SH-SY5Y (cell line): ENCODE measurements around the gene PNPLA3.

Source experiments
- GATA2 ChIP-seq: IDR thresholded peaks from 2 replicates; pipeline ENCODE4 v1.6.1; 2011; ENCODE audit warnings: mild to moderate bottlenecking, low read depth, low read length
- GATA3 ChIP-seq: IDR thresholded peaks from 2 replicates; pipeline ENCODE4 v1.6.1; 2011; ENCODE audit warnings: low read depth, mild to moderate bottlenecking, low read length, moderate library complexity

Gene PNPLA3

GRCh38 chr22:43975041-43975440, 51.4 kb downstream of the PNPLA3 start:
- TF ChIP-seq GATA3 (no peak), GATA2 (no peak)

DNA sequence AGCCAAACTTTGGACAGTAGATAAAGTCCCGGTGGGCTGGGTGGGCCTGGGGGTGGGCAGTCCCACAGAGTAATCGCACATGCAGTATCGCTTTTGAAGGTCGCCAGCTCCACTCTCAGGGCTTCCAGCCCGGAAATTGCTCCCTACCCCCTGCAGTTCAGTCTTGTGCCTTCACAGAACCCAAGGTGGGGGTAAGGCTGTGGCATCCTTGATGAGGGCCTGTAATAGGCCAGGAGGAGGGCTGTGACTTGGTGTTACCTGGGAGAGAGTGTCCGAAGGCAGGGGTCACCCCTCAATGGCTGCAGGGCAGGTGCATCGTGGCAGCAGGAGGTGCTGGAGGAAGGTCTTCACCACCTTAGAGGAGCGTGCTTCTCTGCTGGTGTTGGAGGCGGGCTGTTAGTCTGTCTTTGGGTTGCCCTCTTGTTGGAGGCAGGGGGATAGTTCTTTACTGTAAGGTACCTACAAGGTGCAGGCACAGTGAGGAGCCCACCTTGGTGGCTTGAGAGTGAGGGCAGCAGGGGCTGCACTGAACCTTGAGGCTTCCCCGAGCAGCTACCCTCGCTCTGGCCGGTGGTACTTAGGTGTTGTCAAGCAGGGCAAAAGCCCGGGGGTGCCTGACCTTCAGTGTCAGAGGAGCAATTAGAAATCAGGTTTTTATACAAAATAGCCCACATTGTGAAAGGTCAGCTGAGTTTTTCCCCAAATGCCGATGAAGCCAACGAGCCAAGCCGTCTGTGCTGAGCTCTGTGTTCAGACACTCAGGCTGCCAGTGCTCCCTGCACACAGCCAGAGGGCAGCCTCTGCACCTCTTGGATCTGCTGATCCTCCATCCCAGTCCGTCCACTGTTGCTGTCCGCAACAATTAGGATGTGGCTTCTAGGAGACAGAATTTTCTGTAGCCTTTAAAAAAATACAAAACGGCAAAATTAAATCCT, 53.5 kb downstream of the PNPLA3 start:
- TF ChIP-seq GATA3: no peak

DNA sequence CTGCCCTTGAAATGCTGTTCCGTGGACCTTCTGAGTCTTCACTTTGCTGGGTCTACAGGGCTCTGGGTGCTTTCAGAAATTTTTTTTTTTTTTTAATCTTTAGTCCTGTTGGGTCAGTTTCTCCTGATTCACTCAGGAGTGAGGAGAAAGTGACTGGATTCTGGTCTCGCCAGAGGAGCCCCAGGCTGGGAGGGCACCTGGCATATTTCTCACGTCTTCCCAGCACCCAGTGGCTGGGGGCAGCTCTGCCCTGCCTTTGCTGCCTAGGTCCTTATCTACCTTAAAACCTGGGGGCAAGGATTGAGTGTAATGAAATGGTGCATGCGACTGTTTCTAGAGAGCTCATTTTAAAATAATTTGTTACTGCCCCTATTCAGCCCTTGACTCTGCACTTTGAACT, 55.0 kb downstream of the PNPLA3 start:
- no peak for TF ChIP-seq GATA2
- no peak for TF ChIP-seq GATA3

DNA sequence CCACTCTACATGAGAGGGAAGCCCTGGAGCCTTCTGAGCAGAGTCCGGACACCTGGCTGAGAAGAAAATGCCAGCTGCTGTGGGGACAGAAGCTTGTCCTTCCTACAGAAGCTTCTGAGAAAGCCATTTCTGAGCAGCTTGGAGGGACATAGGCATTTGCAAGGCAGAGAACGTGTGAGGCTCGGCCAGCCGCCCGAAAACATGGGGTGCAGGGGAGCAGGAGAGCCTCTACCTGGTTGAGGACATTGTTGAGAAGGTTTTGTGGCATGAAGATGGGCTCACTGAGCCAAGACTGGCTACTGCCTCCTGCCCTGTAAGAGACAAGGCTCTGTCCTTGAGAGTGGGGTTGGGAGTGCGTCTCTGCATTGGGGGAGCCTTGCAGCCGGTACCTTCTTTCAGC, 57.0 kb downstream of the PNPLA3 start:
- no peak for TF ChIP-seq GATA3
- no peak for TF ChIP-seq GATA2

- TF ChIP-seq GATA2 (no peak), GATA3 (no peak)
These were observed 57.4 kb downstream of the PNPLA3 start for GRCh38 chr22:43980996-43981395.

DNA sequence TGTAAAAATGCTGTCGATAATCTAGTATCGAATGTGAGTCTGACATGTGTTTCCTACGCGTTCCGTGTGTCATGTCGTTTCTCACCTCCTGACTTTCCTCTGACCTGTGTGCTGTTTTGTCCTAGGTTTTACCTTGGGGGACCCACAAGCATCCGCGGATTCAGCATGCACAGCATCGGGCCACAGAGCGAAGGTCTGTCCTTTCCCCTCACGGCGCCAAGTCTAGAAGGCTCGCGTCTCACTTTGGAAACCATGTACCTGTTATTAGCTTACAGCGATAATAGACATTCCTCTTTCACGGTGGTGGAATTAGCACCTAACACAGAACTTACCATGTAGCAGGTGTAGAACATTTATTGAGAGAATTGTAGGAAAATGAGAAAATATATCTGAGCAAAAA, 60.2 kb downstream of the PNPLA3 start:
- TF ChIP-seq GATA2 (no peak), GATA3 (no peak)

GRCh38 chr22:43985532-43985931, 61.9 kb downstream of the PNPLA3 start:
- TF ChIP-seq GATA3 (no peak), GATA2 (no peak)

- TF ChIP-seq GATA3 (no peak), GATA2 (no peak)
These were observed 64.7 kb downstream of the PNPLA3 start for GRCh38 chr22:43988116-43988820.

- TF ChIP-seq GATA3 (no peak), GATA2 (no peak)
These were observed 65.4 kb downstream of the PNPLA3 start for GRCh38 chr22:43988960-43989359.

DNA sequence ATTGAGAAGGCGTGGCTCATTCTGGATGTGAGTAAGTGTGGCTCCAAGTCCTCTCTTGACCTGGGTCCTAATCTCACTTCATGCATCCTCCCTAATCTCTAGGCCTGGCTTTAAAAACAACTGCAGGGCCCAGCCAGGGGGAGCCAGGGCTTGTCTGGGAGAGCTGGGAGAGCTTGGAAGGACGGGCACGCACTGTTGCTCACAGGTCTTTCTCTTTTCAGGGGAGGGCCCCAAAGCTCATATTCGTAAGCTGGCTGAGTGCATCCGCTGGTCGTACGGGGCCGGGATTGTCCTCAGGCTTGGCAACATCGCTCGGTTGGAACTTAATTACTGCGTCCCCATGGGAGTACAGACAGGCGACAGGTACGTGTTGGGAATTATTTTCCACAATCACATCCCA, 66.4 kb downstream of the PNPLA3 start:
- TF ChIP-seq GATA2 (no peak), GATA3 (no peak)

DNA sequence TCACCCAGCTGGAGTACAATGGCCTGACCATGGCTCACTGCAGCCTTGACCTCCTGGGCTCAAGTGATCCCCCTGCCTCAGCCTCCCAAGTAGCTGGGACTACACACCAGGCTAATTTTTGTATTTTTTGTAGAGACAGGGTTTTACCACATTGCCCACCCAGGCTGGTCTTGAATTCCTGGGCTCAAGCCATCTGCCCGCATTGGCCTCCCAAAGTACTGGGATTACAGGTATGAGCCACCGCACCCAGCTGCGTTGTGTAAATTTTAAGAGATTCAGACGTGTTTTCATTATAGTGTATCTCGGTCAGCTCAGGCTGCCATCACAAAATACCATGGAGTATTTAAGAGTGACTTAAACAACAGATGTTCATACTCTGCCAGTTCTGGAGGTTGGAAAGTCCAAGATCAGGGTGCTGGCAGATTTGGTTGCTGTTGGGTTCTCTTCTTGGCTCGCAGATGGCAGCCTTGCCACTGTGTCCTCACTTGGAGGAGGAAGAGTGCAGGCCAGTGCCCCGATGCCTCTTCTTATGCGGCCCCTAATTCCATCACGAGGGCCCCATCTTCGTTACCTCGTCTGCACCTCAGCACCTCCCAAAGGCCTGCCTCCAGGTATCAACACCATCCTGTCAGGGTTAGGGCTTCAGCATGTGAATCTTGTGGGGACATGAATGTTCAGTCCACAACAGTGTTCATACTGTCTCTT, 67.9 kb downstream of the PNPLA3 start:
- TF ChIP-seq GATA2 (no peak), GATA3 (no peak)

GRCh38 chr22:43992331-43992821, 68.8 kb downstream of the PNPLA3 start:
- TF ChIP-seq GATA3 (no peak), GATA2 (no peak)

GRCh38 chr22:43993072-43993760, 69.6 kb downstream of the PNPLA3 start:
- TF ChIP-seq GATA3 (no peak), GATA2 (no peak)

- TF ChIP-seq GATA2 (no peak), GATA3 (no peak)
These were observed 70.4 kb downstream of the PNPLA3 start for GRCh38 chr22:43994006-43994405.
